ENCODE data around the gene DBNDD2.

The DBNDD2 gene

GRCh38 chr20:45419188-45420091, 11.4 kb downstream of the DBNDD2 start:
- DNase-seq: no peak

GRCh38 chr20:45420125-45420524, 12.0 kb downstream of the DBNDD2 start:
- DNase-seq: no peak

GRCh38 chr20:45423700-45424099, 15.6 kb downstream of the DBNDD2 start:
- DNase-seq: no peak

GRCh38 chr20:45425561-45425960, 17.5 kb downstream of the DBNDD2 start:
- DNase-seq: no peak

- no peak for DNase-seq
Measured at GRCh38 chr20:45426320-45427016, 18.4 kb downstream of the DBNDD2 start.

GRCh38 chr20:45427236-45428149, 19.4 kb downstream of the DBNDD2 start:
- DNase-seq: no peak

- DNase-seq: no peak
Measured at GRCh38 chr20:45429618-45430017, 21.5 kb downstream of the DBNDD2 start.

- DNase-seq: no peak
Measured at GRCh38 chr20:45432294-45432693, 24.2 kb downstream of the DBNDD2 start.

GRCh38 chr20:45433316-45433715, 25.2 kb downstream of the DBNDD2 start:
- no peak for DNase-seq

- no peak for DNase-seq
Measured at GRCh38 chr20:45433976-45434375, 25.9 kb downstream of the DBNDD2 start.

- peak; percentile 16 for DNase-seq
Measured at GRCh38 chr20:45436732-45437485, 28.8 kb downstream of the DBNDD2 start.

GRCh38 chr20:45440424-45440823, 32.3 kb downstream of the DBNDD2 start:
- no peak for DNase-seq

GRCh38 chr20:45440891-45441685, 33.0 kb downstream of the DBNDD2 start:
- DNase-seq: no peak

- DNase-seq: no peak
Measured at GRCh38 chr20:45441746-45442145, 33.7 kb downstream of the DBNDD2 start.

- DNase-seq: no peak
Measured at GRCh38 chr20:45444050-45444449, 36.0 kb downstream of the DBNDD2 start.

- DNase-seq: no peak
Measured at GRCh38 chr20:45445805-45446562, 37.9 kb downstream of the DBNDD2 start.

GRCh38 chr20:45448270-45448669, 40.2 kb downstream of the DBNDD2 start:
- DNase-seq: no peak

- no peak for DNase-seq
Measured at GRCh38 chr20:45449528-45449927, 41.4 kb downstream of the DBNDD2 start.

- peak; percentile 21 for DNase-seq
Measured at GRCh38 chr20:45450097-45450818, 42.2 kb downstream of the DBNDD2 start.

- no peak for DNase-seq
Measured at GRCh38 chr20:45452238-45452637, 44.1 kb downstream of the DBNDD2 start.

Measured in NCI-H1436 treated with DMSO at 0.1 percent for 48 hours (cell line).